HuH-7 (cell line): ENCODE results near the gene SETBP1.

Source experiments
- DNase-seq: peaks from one replicate; pipeline ENCODE4 v3.0.0; 2011; ENCODE audit warnings: low spot score

Gene SETBP1

GRCh38 chr18:44937960-44938719, 257.5 kb downstream of the SETBP1 start:
- DNase-seq: no peak

- no peak for DNase-seq
These were observed 258.3 kb downstream of the SETBP1 start for GRCh38 chr18:44938720-44939665.

GRCh38 chr18:44941516-44941915, 260.8 kb downstream of the SETBP1 start:
- DNase-seq: no peak

GRCh38 chr18:44942073-44942472, 261.4 kb downstream of the SETBP1 start:
- DNase-seq: no peak

GRCh38 chr18:44943311-44943881, 262.7 kb downstream of the SETBP1 start:
- DNase-seq: no peak

- no peak for DNase-seq
These were observed 263.8 kb downstream of the SETBP1 start for GRCh38 chr18:44944461-44944860.

GRCh38 chr18:44945888-44946401, 265.3 kb downstream of the SETBP1 start:
- DNase-seq: no peak

GRCh38 chr18:44946529-44947113, 265.9 kb downstream of the SETBP1 start:
- DNase-seq: peak; percentile 23

GRCh38 chr18:44949967-44950366, 269.3 kb downstream of the SETBP1 start:
- DNase-seq: no peak

GRCh38 chr18:44950685-44951195, 270.1 kb downstream of the SETBP1 start:
- no peak for DNase-seq

GRCh38 chr18:44951748-44952147, 271.1 kb downstream of the SETBP1 start:
- DNase-seq: no peak

- DNase-seq: no peak
These were observed 273.6 kb downstream of the SETBP1 start for GRCh38 chr18:44954257-44954656.

- no peak for DNase-seq
These were observed 275.1 kb downstream of the SETBP1 start for GRCh38 chr18:44955825-44956224.

GRCh38 chr18:44957025-44957424, 276.3 kb downstream of the SETBP1 start:
- DNase-seq: no peak

GRCh38 chr18:44957461-44957860, 276.8 kb downstream of the SETBP1 start:
- no peak for DNase-seq

- DNase-seq: no peak
These were observed 277.4 kb downstream of the SETBP1 start for GRCh38 chr18:44958040-44958439.

GRCh38 chr18:44958455-44958854, 277.8 kb downstream of the SETBP1 start:
- DNase-seq: no peak

GRCh38 chr18:44959013-44959412, 278.3 kb downstream of the SETBP1 start:
- DNase-seq: no peak

- DNase-seq: no peak
These were observed 279.9 kb downstream of the SETBP1 start for GRCh38 chr18:44960580-44960979.

- DNase-seq: no peak
These were observed 280.8 kb downstream of the SETBP1 start for GRCh38 chr18:44961288-44961995.

GRCh38 chr18:44967599-44967998, 286.9 kb downstream of the SETBP1 start:
- DNase-seq: no peak
